ENCODE results near the gene SEPTIN12.

DNA sequence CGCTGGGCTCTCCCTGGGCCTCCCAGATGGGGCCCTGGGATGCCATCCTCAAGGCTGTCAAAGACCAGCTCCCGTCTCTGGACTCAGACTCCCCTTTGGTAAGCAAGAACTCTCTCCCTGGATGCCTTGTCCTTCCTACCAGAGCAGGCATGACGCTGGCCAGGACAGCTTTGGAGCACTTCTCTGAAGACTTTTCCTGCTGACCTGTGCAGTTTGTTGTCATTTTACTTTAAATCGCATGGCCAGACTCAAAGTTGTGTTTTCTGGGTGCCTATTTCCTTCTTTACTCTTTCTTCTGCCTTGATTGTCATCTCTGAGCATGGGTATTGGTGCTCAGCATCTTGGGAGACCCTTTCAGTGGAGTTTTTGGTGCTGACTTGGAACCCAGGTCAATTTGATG lies 51.6 kb downstream of the SEPTIN12 start:
- TF ChIP-seq, protein P1, sequence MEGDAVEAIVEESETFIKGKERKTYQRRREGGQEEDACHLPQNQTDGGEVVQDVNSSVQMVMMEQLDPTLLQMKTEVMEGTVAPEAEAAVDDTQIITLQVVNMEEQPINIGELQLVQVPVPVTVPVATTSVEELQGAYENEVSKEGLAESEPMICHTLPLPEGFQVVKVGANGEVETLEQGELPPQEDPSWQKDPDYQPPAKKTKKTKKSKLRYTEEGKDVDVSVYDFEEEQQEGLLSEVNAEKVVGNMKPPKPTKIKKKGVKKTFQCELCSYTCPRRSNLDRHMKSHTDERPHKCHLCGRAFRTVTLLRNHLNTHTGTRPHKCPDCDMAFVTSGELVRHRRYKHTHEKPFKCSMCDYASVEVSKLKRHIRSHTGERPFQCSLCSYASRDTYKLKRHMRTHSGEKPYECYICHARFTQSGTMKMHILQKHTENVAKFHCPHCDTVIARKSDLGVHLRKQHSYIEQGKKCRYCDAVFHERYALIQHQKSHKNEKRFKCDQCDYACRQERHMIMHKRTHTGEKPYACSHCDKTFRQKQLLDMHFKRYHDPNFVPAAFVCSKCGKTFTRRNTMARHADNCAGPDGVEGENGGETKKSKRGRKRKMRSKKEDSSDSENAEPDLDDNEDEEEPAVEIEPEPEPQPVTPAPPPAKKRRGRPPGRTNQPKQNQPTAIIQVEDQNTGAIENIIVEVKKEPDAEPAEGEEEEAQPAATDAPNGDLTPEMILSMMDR (conservative IDR thresholded peaks at IDR 0.05; ENCODE audit: low read length), result no peak
- TF ChIP-seq EZH2phosphoT487 (IDR thresholded peaks at IDR 0.05; ENCODE audit: borderline replicate concordance), result no peak
